SK-N-MC (cell line): ENCODE results near the gene SLC4A9.

ENCODE experiments used
- FOXP2 ChIP-seq: optimal IDR thresholded peaks from 2 replicates; pipeline ENCODE3; 2011; ENCODE audit warnings: mild to moderate bottlenecking, moderate library complexity; ENCODE audit not compliant: insufficient read depth; ENCODE audit errors: extremely low read length, control extremely low read depth
- POLR2AphosphoS5 ChIP-seq: IDR thresholded peaks from 2 replicates; pipeline ENCODE4 v1.6.1; 2012; ENCODE audit warnings: mild to moderate bottlenecking, low read depth, low read length, borderline replicate concordance

DNA sequence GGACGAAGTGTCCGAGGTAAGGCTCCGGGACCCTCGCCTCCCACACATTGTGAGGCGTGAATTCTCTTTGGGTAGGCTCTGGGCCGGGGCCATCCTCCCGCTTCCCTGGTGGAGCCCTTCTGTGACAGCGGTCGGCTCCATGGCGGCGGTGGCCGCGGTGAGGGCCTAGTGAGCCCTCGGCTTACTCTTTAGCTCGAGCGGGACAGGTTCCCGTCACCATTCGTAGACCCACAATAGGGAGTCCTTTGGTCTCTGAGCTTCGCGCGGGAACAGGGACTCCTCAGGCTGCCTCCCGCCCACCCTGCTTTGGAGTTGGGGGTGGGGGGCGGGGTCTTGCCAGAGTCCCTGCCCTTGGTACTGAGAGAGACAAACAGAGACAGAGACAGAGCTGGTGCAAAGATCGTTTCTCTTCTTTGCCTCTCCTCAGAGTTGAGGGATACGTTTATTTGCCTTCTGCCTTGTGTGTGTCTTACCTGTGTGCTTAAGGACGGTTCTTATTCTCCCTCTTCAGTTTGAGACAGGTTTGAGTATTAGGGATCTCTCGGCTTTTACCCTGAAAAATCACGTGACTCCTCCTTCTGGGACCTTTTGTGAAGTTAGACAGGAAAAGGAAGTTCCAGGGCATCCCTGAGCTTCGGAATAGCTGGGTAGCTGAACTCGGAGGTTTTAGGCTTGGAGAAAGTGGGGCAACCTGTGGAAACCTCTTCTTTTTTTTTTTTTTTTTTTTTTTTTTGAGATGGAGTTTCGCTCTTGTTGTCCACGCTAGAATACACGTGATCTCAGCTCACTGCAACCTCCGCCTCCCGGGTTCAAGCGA is 42.5 kb downstream of the SLC4A9 start:
- TF ChIP-seq FOXP2 (no peak), POLR2AphosphoS5 (peak; percentile 15; the same call in 1 of the 2 replicates)
